Activated T-cell treated with anti-CD3 and anti-CD28 coated beads, Interleukin-2, amount 50 U/mL, for 48 hours (primary cell): ENCODE results near the gene TENM4.

ENCODE experiments used
- DNase-seq, 2 experiments: peaks; one replicate each; pipeline ENCODE4 v3.0.0-alpha.2; 2020

The TENM4 gene

DNA sequence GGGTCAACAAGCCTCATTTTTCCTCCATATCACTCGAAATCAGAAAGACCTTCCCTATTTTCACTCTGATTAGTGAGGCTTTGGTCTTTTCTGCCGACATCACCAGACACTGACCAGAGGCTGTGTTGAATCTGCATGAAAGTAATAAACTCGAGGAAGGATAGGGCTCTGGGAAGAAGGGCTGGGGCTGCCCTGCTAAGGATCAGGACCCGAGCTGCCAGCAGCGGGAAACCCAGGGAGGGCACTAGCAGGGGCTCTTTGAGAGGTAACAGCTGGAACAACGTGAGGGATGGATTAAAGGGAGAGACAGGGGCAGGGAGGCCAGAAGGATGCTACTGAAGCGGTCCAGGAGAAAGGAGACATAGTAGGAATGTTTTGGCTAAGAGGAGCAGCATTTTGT lies 488.7 kb downstream of the TENM4 start:
- DNase-seq = no peak

DNA sequence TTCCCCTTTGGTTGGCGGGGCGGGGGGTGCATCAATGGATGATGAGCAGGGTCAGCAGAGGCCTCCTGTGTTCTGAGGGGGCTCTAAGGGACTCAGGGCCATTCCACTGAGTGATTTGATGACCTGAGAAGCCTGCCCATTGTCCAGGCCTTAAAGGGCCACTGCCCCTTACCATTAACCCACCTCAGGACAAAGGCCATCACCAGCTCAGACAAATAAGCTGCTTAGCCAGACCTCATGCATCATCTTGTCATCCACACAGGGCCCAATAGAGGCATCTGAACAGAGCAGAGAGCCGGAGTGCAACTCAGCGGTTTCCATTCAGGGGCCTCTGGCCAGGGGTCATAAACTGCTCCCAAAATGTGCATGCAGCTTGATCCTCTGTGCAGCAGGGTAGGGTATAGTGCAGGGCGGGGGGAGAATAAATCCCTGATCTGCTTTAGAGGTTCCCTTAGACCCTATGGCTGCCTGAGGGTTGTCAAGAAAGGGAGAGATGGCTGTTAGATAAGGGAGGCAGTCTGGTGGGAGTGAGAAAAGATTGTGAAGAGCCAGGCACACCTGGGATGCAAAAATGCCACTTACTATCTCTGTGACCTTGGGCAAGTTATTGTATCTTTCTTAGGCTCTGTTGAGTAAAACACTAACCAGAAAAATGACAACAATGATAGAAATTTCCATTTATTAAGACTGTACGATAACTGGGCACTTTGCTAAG lies 490.7 kb downstream of the TENM4 start:
- DNase-seq = no peak

DNA sequence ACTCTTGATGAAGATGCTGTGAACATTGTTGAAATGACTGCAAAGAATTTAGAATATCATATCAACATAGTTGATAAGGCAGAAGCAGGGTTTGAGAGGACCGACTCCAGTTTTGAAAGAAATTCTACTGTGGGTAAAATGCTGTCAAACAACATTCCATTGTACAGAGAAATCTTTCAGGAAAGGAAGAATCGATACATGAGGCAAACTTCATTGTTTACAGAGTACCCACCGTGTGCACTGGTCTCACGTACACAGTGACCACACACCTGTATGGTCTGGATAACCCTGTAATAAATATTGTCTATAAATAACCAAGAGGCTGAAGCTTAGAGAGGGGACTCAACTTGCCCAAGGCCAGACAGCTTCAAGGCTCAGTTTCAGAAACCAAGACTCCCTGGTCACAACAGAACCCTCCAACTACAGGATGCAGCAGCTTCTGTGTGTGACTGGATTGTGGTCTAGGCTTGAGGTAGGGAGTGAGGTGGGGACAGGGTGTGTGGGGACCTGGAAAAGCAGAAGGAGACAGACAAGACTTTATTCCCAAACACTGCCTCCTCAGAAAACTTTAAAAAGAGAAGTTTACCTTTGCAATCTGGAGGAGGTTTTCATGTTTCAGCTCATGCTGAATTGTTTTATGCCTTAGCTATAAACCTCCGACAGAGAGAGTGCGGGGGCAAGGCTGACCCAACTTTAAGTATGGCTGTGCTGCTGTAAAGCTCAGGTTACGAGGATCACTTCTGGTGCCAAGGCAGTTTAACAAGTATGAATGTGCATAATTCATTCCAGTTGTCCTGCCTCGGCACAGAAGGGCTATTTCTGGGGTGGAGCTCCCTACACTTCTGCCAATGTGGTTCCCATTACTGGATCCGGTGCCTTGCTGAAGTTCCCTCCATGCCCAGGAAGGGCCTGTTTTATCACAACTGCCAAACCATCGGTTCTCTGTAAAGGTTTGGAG lies 493.6 kb downstream of the TENM4 start:
- no peak for DNase-seq

DNA sequence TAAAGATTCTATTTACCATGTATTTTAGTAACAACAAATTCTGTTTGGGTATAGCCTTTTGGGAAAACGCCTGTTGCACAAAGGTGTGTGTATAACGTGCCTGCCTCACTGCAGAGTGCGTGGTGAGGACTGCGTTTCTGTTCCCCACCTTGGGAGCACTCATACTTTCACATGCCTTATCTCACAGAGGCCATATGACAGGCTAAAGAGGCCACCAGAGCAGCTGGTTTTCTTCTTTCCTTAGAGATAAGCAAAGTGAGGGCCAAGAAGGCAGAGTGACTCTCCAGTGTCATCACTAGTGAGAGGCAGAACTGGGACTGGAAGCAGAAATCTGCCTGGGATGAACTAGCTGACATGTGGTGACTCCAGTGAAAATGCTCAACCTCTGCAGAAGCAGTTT lies 497.0 kb downstream of the TENM4 start:
- DNase-seq = no peak

DNA sequence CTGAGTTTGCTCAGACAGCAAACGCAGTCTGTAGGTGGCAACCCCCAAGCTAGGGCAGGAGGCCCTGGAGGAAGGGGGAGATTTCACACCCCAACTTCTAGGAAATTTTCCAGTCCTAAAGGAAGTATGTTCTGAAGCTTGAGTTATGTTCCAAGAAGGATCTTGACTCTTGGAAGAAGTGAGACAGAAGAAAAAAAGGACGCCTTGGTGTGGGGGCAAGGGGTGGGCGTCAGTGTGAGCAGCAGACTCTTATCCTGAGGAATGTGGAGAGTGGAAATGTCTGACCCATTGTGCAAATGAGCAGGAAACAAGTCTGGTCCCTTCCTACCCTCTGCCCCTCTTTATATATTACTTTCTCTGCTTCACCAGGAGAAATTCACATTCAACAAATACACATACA lies 497.7 kb downstream of the TENM4 start:
- no peak for DNase-seq

DNA sequence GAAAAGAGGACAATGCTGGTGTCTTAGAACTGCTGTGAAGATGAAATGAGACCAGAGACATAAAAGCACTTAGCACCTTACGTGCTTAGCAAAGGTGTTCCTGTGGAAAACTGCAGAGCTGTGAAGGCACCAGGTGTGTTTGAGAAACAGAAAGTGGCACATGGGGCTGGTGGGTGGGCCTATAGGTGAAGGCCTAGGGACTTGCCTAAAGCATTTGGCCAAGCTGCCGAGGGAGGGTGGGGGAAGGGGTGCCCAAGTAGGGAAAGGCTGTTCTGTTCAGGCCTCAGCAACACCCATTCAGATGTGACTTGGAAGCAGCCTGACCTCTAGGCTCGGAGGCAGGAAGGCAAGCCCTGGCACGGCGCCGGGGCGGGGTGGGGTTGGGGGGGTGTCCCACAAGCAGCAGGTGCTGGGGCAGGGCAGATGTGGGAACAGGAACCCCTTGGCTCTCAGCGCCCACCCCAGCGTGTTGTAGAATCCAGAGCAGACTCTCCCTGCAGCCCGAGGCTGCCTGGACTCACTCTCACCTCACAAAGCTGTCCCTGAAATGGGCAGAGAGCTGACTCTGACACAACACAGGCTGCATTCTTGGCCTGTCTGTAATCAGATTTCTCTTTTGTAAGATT lies 499.5 kb downstream of the TENM4 start:
- no peak for DNase-seq

DNA sequence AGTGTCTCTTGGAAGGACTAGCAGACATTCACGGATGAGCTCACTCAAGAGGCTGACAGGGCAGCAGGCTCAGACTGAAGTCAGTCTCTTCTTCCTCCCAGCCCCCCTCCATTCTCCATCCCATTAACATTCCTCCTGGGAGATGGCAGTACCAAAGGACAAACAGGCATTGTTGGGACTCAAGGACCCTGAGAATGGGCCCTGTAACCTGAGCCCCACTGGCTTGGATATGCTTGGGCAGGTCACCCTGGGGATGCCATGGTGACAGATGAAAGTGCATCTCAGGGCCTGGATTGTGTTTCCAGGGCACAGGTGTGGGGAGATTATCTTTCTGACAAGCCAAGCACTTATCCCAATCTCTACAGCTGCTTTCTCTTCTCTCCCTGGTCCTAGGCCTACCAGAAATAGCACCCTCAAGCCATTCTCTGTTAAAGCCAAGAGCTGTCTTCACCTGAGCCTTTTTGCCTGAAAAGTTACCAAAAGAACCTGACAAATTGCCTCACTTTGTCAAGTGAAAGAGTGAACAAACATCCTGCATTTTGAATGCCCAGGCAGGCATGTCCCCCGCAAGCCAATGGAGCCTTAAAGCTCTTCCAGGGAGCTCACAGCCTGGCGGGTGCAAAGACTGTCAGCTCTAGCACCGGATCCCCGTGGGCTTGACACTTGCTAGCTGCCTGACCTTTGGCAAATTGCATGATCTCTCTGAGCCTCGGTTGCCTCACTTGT lies 500.2 kb downstream of the TENM4 start:
- no peak for DNase-seq

DNA sequence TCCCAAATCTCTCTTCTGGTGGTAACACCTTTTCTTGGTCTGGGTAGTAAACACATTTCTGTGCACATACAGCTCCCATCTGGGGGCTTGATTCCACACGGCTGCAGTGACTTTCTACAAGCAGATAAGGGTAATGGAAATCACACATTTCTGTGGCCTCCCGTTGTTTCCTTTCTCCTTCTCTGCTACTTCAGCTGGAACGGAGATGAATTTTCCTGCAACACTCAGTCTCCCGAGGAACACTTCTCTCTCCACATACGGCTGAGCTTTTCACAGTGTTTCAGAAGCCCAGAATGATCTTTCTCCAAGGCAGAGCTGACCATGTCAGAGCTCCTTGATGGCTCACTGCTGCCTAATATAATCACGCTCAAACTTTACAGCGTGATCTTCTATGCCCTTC lies 501.9 kb downstream of the TENM4 start:
- no peak for DNase-seq

DNA sequence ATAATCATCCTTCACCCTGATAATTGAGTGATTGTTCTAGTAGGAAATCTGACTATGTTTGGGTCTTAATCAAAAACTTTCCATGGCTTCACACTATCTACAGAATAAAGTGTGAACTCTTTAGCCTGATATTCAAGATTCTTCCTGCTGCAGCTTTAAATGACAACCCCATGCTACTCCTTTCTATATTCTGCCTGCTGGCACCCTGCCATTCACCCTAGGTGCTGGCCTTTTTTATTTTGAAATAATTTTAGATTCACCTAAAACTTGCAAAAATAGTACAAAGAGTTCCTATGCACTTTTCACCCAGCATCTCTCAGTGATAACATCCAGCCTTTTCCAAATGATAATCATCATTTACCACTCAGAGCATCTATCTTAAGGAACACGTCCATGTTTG lies 502.8 kb downstream of the TENM4 start:
- no peak for DNase-seq

DNA sequence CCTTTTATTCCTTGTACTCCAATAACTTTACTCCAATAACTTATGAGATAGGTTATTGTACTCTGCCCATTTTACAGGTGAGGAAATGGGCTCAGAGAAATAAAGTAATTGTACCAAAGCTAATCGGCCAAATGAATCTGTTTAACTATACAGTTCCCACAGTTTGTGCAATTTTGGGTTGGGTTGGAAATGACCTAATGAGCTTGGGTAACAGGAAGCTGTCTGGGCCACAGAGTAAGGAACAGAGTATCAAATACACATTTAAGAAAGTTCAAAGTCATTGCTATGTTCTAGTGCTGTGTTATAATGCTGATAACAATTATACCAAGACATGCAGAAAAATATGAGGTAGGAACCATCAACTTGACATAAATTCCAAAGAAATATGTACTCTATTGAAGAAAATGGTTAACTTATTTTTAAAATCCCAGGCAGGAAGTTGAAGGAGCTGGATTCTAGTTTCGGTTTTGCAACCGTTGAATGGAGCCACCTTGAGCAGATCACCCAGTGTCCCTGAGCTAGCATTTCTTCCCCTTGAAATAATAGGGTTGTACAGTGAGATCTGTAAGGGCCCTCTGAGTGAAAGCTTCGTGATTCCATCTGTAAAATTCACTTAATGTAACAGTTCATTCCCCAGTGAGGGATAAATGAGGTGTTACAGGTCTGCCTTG lies 505.3 kb downstream of the TENM4 start:
- no peak for DNase-seq

DNA sequence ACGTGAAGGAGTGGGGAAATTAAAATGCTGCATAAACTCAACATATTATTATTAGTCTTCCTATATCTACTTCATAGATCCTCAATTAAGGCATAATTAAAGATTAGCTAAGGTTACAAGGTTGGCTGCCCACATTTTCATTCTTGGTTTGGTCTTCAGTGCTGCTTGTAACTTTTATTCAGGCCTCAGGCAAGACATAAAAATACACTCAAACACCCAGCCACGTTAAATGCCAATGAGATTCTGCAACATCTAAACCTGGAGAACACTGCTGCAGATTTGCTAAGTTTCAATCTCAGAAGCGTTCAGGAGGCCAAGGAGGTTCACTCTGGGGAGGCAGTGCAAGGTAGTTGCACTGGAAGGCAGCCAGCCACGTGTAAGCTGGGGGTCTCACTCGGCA lies 507.5 kb downstream of the TENM4 start:
- DNase-seq = no peak

DNA sequence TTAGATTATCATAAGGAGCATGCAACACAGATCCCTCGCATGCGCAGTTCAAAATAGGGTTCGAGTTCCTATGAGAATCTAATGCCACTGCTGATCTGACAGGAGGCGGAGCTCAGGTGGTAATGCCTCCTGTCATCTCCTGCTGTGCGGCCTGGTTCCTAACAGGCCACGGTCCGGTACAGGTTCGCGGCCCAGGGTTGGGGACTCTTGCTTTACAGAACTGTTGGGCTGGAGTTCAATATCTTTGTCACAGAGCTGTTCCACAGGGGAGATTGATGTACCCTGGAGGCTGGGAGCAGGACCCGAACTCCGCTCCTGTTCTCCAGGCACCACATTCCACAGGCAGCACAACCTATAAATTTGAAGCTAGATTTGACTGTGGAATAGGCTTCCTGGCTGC lies 508.1 kb downstream of the TENM4 start:
- no peak for DNase-seq

DNA sequence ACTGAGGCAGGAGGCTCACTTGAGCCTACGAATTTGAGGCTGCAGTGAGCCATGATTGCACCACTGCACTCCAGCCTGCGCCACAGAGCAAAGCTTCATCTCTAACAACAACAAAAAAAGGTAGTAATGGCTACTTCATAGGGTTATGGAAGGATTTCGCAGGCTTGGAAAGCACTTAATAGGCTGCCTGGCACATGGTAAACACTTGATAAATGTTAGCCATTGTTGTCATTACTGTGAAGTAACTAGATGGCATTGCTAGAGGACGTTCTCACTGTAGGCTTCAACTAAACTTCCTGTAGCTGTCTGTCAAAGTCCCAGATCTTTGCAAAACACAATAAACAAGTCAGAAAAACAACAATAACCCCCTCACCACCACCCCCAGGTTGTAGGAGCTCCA lies 508.9 kb downstream of the TENM4 start:
- DNase-seq = no peak

DNA sequence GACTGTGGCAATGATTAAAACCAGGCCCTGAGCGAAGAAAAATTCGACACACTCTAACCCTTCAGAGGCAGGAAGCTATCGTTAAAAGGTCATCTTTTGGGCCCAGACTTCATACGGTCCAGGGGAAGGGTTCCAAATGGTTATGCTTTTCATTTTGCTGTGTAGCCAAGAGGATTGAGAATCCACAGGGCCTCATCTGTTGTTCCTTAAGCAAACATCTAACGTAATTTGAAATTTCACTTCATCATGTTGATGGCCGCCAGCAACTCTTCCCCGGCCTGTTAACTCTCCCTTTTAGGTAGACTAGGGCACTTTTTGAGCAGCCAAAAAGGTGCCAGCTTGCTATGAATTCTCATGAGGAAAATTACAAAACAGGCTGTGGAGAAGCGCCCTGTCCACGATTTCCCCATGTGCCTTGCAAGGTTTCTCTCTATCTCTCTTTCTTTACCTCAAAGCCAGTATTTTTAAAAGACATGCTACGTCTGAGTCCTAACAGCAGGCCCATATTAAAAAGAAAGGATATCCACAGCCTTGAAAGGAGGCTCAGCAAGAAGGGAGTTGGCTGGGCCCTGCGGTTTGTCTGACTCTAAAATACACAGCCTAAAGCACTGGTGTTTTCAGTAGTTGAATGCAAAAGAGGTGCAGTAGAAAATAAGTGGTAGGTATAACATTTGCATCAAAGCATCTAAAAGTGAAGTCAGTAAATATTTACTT lies 509.9 kb downstream of the TENM4 start:
- DNase-seq = no peak

DNA sequence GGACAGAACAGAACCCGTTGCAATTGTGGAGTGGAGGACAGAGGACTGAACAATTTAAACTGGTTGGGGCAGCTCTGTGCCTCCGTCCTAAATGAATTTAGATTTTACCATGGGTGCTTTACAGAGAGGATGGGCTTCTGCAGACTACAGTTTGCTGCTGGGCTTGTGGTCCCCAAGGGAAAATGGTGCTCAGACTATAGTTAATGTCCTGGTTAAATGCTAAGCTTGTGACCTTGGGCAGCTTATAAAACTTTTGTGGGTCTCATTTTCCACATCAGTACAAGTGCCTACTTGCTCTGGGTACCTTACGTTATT lies 511.0 kb downstream of the TENM4 start:
- no peak for DNase-seq

DNA sequence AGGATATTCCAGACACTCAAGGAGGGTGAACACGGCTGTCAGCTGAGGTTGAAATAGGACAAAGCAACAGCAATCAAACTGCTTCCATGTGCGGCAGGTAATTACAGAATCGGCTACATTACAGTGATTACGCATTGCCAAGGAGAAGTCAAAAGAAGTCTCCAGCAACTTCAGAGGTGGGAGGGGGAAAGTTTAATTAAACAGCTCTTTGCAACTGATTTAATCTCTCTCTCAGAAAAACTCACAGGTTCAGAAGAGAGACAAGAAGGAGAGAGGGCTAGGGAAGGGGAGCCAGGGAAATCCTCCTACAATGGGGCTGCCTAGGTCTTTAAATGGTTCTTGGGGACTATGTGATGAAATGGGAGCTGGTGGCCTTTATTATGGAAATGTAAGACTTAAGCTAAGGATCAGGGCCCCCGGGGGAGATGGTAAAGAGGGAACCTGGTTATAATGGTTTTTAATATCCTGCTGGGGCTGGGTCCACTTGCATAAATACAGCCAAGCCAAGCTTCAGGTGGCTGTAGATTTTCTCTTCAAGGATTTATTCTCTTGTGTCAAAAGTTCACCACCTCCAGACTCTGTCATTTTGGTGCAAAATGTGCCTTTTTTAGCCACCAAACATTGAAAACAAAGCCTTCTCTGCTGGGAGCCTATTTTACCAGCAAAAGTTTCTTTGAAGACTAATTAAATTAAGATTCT lies 511.5 kb downstream of the TENM4 start:
- DNase-seq = no peak

DNA sequence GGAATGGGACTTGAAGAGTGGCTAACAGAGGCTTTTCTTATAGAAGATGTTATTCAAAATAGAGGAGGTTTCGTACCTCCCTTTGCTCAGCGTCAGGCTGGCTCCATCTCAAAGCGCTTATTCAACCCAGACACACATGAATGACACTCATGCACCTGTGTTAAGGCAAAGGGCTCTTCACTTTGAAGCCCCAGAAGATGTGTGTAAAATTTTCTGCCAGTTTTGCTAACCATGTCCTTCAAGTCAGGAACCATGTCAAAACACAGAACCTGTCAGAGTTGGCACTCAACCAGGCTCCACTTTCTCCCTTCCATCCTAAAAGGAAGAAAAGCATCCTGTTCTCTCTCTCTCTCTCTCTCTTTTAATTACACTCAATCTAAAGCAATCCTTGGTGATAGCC lies 513.3 kb downstream of the TENM4 start:
- DNase-seq = no peak

DNA sequence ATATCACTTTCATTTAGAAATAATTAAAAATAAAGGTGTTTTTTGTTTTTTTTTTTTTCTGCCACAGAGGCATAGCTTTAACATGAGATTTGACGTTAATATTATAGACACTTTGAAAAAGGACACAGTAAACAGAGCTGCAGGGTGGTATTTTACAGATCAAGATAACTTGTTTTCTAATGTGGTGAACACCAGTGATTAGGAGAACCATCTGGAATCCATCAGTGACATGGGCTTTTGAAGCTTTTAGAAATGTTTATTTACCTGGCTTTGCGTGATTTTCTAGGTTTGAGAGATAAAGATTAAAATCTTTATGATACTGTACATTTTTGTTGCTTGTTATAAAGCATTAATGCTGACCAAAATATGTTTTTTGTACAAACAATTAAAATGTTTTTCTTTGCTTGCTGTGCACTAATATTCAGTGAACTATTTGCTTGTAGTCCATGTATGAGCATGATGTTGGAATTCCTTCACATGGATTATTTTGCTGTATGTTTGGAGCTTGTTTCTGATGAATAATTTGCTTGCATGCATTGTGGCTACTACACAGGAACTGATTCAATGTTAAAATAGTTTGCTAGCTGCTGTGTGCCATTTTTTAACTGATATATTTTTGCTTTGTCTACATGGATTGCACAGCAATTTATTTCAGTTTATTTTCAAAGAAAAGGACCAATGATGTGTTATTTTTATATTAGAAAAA lies 514.0 kb downstream of the TENM4 start:
- no peak for DNase-seq

DNA sequence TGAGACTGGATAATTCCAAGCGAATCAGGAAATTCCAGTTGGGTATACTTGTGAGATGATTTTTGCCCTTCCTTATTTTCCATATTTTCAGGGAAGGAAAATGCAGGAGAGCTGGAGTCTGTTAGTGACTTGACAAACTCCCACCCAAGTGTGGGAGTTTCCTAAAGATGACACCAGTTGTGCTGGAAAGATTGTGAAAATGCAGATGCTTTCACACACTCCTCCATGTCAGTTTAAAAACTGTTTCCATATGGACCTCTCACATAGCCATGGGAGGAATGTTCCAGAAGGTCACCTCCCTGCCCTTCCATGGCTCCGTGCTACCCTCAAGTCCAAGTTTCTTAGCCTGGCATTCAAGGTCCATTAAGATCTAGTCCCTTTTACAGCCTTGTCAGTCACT lies 515.4 kb downstream of the TENM4 start:
- DNase-seq = no peak

DNA sequence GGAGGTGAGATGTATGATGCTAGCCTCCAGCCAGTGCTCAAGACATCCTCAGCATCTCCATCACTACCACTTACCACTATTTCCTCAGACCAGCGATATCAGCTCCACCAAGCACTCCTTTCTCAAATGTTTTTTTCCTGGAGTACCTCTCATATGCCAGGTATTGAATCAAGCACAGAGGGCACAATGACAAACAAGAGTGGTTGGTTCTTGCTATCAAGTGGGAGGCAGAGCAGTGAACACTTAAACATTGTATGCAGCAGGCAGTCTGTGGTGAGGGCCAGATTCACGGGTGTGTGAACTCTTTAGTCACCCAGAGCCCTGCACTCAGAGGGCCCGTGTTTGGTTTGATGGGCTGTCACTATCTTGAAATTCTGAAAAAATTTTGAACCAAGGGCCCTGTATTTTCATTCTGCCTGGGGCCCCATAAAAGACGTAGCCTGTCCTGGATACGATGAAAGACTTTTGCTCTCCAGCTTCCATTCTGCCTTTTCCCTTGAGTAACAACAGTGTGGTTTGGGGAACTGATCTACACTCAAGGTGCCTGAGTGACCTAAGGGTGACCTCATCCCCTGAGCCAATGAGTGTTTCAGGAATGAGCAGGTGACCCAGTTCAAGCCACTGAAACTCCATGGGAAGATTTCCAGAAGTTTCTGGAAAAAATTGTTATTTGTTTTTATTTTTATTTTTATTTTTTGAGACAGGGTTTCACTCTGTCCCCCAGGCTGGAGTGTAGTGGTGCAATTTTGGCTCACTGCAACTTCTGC lies 517.8 kb downstream of the TENM4 start:
- DNase-seq = no peak
